Measurements from ENCODE around the gene CREB3. TPM values are rescaled to one million over a fixed set of nuclear protein-coding genes. Genes with fewer than 3 reads are reported as not detected.

Gene CREB3
- total RNA-seq, 1 experiment from 2014 or later = 34.8 TPM

DNA sequence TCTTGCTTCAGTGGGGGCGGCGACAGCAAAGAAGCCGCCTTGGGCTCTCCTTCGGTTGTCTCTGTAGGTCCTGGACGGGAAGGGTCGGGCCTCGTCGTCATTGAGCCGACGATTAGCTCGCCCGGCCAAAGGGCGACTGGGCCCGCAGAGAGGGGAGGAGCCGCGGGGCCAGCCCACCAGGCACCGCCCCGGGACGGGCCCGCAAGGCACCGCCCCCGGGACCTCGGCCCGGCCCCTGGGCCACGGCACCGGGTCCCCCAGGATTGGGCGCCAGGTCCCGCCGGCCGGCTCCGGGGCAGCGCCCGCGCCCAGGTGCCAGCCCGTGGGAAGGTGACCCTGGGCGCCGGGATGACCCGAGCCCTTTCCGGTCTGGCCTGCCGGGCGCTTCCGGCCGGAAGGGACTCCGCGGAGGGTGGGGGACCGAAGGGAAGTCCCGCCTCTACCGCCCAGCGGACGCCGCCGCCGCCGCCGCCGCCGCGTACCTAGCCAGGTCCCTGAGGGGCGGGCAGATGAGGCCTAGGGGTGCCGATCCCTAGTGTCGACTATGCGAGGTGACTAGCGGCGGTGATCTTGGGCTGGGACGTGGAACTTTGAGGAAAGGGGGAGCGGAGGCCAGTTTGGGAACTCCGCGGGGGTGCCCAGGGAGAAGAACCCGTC is 16.5 kb downstream of the CREB3 start, which contains the start of the genes GBA2 and RGP1:
TSS of gene GBA2 (minus strand) at position 371 of the 657 bp plus-strand sequence. CDS start 524 bp downstream, outside the sequence.
TSS of gene RGP1 (plus strand) at position 430 of the 657 bp plus-strand sequence. CDS start 469 bp downstream, outside the sequence.
- intact Hi-C loops (cut with micrococcal nuclease) = no loop called here
- Histone ChIP-seq H3K27me3 (ENCODE audit: low read length) (no peaks in the 10 kb centered on the region), H3K4me1 (ENCODE audit: insufficient read depth, low read length) (peaks cover 22% of the 10 kb centered on the region), H3K36me3 (ENCODE audit: low read depth, low read length) (peaks cover 4% of the 10 kb centered on the region; the same call in 1 of the 2 replicates), H3K4me2 (ENCODE audit: low read length) (peak within 1 kb of the TSS; percentile 98), H3K9me3 (ENCODE audit: low read length) (no peaks in the 10 kb centered on the region), H3K4me3 (ENCODE audit: low read length) (peak within 1 kb of the TSS; percentile 95), H2AFZ (ENCODE audit: low read length) (peak within 1 kb of the TSS; percentile 88), H4K20me1 (ENCODE audit: low read length) (peaks cover 29% of the 10 kb centered on the region), H3K79me2 (ENCODE audit: low read length) (peaks cover 68% of the 10 kb centered on the region), H3F3A (ENCODE audit: low read length, unreplicated experiment) (no peaks in the 10 kb centered on the region), H3K9me2 (replicated peaks; ENCODE audit: low read length) (no peaks in the 10 kb centered on the region), H3K9ac (ENCODE audit: low read length) (peak within 1 kb of the TSS; percentile 91), H3K27ac (ENCODE audit: low read length) (peak within 1 kb of the TSS; percentile 65)
- CTCF ChIA-PET = interaction anchor here (2.1 kb wide), 1 partner anchor 23 kb away, joined by 6 read pairs; no protein-coding TSS in a partner anchor
- peak; percentile 74 for DNase-seq
- ATAC-seq = peak; percentile 58
- POLR2A ChIA-PET (ENCODE audit: unreplicated experiment) = interaction anchor here (0.8 kb wide), 2 partner anchors 10 to 53 kb away, joined by 3 to 4 read pairs; no protein-coding TSS in a partner anchor
- no peak for TF ChIP-seq EZH2 (IDR thresholded peaks at IDR 0.05; ENCODE audit: low read length, unreplicated experiment)
- TF ChIP-seq, protein P1, sequence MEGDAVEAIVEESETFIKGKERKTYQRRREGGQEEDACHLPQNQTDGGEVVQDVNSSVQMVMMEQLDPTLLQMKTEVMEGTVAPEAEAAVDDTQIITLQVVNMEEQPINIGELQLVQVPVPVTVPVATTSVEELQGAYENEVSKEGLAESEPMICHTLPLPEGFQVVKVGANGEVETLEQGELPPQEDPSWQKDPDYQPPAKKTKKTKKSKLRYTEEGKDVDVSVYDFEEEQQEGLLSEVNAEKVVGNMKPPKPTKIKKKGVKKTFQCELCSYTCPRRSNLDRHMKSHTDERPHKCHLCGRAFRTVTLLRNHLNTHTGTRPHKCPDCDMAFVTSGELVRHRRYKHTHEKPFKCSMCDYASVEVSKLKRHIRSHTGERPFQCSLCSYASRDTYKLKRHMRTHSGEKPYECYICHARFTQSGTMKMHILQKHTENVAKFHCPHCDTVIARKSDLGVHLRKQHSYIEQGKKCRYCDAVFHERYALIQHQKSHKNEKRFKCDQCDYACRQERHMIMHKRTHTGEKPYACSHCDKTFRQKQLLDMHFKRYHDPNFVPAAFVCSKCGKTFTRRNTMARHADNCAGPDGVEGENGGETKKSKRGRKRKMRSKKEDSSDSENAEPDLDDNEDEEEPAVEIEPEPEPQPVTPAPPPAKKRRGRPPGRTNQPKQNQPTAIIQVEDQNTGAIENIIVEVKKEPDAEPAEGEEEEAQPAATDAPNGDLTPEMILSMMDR (conservative IDR thresholded peaks at IDR 0.05; ENCODE audit: low read depth, low read length) = no peak
- no peak for TF ChIP-seq EZH2phosphoT487 (IDR thresholded peaks at IDR 0.05; ENCODE audit: borderline replicate concordance, low read length)
- BruUV-seq (replicated peaks) = no TSS peak

DNA sequence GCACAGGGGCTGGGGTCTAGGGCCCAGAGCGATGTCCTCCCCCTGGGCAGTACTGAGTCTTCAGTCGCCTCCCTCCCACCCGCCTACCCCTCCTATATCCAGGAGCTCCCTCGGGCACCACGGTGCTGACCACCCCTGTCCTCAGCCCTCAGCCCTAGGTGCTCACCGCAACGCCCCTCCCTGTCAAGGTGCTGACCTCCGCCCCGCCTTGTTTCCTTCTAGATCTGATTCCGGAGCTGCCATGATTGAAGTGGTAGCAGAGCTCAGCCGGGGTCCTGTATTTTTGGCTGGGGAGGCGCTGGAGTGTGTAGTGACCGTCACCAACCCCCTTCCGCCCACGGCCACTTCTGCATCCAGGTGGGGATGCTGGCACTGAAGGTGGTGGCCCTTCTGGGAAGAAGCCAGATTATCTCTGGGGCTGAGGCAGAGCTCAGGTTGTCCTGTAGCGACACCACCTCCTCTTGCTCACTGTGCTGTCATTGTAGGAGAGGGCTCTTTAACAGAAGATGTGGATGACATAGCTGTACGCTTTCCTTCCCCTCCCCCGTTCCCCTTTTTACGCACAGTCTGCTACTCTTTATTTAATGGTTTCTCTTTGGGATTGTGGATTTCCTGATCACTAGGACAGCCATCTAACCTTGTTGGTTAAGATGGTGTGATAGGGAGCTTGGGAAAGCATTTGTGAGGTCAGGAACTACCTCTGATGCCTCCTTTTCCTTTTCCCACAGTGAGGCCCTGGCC is 17.2 kb downstream of the CREB3 start:
- H3K36me3 ChIP-seq (ENCODE audit: low read depth, low read length) = no peaks in the 10 kb centered on the region; the same call in 1 of the 2 replicates
- peaks cover 23% of the 10 kb centered on the region for H4K20me1 ChIP-seq (ENCODE audit: low read length)
- peak overlapping the region; percentile 91 for H3K9ac ChIP-seq (ENCODE audit: low read length)
- H3K4me3 ChIP-seq (ENCODE audit: low read length) = peak overlapping the region; percentile 95
- peak overlapping the region; percentile 65 for H3K27ac ChIP-seq (ENCODE audit: low read length)
- POLR2A ChIA-PET (ENCODE audit: unreplicated experiment) = interaction anchor here (0.9 to 1.0 kb wide), 2 partner anchors 13 to 18 kb away, joined by 3 to 6 read pairs; partner anchors contain the start of genes CREB3 and TLN1
- CTCF ChIA-PET = interaction anchor here (2.1 kb wide), 1 partner anchor 22 kb away, joined by 6 read pairs; no protein-coding TSS in a partner anchor
- TF ChIP-seq, protein P1 (conservative IDR thresholded peaks at IDR 0.05; ENCODE audit: low read depth, low read length) = no peak
- no peak for TF ChIP-seq EZH2phosphoT487 (IDR thresholded peaks at IDR 0.05; ENCODE audit: borderline replicate concordance, low read length)
- no peak for TF ChIP-seq EZH2 (IDR thresholded peaks at IDR 0.05; ENCODE audit: low read length, unreplicated experiment)
- peaks cover 61% of the 10 kb centered on the region for H3K79me2 ChIP-seq (ENCODE audit: low read length)
- ATAC-seq = peak; percentile 13
- peak overlapping the region; percentile 88 for H2AFZ ChIP-seq (ENCODE audit: low read length)
- H3F3A ChIP-seq (ENCODE audit: low read length, unreplicated experiment) = no peaks in the 10 kb centered on the region
- peaks cover 26% of the 10 kb centered on the region for H3K4me1 ChIP-seq (ENCODE audit: insufficient read depth, low read length)
- H3K27me3 ChIP-seq (ENCODE audit: low read length) = no peaks in the 10 kb centered on the region
- peak overlapping the region; percentile 98 for H3K4me2 ChIP-seq (ENCODE audit: low read length)
- no peaks in the 10 kb centered on the region for H3K9me3 ChIP-seq (ENCODE audit: low read length)
- BruUV-seq (replicated peaks) = no TSS peak
- H3K9me2 ChIP-seq (replicated peaks; ENCODE audit: low read length) = no peaks in the 10 kb centered on the region
- DNase-seq = peak; percentile 19
- intact Hi-C loops (cut with micrococcal nuclease) = no loop called here
